Small intestine (tissue), 7 donors: ENCODE measurements around the gene WDHD1. TPM values are rescaled to one million over a fixed set of nuclear protein-coding genes. Genes with fewer than 3 reads are reported as not detected.
"Not testable (repeated sequence)": the region's sequence is repeated elsewhere in the genome, so short reads cannot be mapped to it uniquely, and the experiment has no call there.

Experiments
- DNase-seq, 2 donors: peaks; one replicate each; pipeline versions ENCODE4 v3.0.0 to v3.0.0-alpha.2; 2013
- FAIRE-seq: peaks from 2 replicates; lab custom pipeline; 2012; peaks lifted over from hg19 to GRCh38; lab: Jason Lieb, UNC
- H3K27ac ChIP-seq, 3 donors: one replicate each; pipeline ENCODE4 v1.5.1; 2013; ENCODE audit warnings: low read length in 2 of 3, mild to moderate bottlenecking in 2 of 3, control low read depth in 1 of 3, inconsistent platforms in 1 of 3, low read depth in 1 of 3, moderate library complexity in 1 of 3
- H3K27me3 ChIP-seq, 3 donors: one replicate each; pipeline ENCODE4 v1.6.1; 2013; ENCODE audit warnings: low read length in 3 of 3, inconsistent platforms in 1 of 3; ENCODE audit not compliant: control insufficient read depth in 3 of 3, insufficient read depth in 3 of 3
- H3K36me3 ChIP-seq, 3 donors: one replicate each; pipeline ENCODE4 v1.6.1; 2013; ENCODE audit warnings: low read length in 3 of 3, inconsistent platforms in 1 of 3, low read depth in 1 of 3, mild to moderate bottlenecking in 1 of 3, moderate library complexity in 1 of 3; ENCODE audit not compliant: control insufficient read depth in 3 of 3, insufficient read depth in 2 of 3
- H3K4me1 ChIP-seq, 3 donors: one replicate each; pipeline ENCODE4 v1.6.1; 2013; ENCODE audit warnings: low read length in 2 of 3, inconsistent platforms in 1 of 3, low read depth in 1 of 3, mild to moderate bottlenecking in 1 of 3, moderate library complexity in 1 of 3; ENCODE audit not compliant: control insufficient read depth in 3 of 3, insufficient read depth in 2 of 3
- H3K4me3 ChIP-seq, 3 donors: one replicate each; pipeline ENCODE4 v1.5.1; 2013; ENCODE audit warnings: low read length in 3 of 3, control low read depth in 1 of 3, inconsistent platforms in 1 of 3, low read depth in 1 of 3, mild to moderate bottlenecking in 1 of 3, moderate library complexity in 1 of 3
- H3K9me3 ChIP-seq, 2 donors: one replicate each; pipeline ENCODE4 v1.6.1; 2013; ENCODE audit warnings: low read depth in 1 of 2, low read length in 1 of 2; ENCODE audit not compliant: control insufficient read depth in 2 of 2, insufficient read depth in 1 of 2
- WGBS, 3 donors: extraction: QIAGEN DNeasy Blood & Tissue Kit; methylation state at CpG; one replicate each; pipeline ENCODE4 v1.1.7; 2013; 5-methylcytosine and 5-hydroxymethylcytosine counted together
- polyA plus RNA-seq, 4 donors: library from polyadenylated mRNA; stranded (reverse) in 3 of 4; unstranded in 1 of 4; fragments of 200-250 nt in 3 of 4; fragments of 120-200 nt in 1 of 4; gene quantifications; one replicate each; pipeline versions ENCODE4 v1.2.1 to v1.2.3, GENCODE V29; 2013
- donor health status: healthy with polysubstance abuse.
- donor health status: control.
- donor health status: control.
- donor health status: Bipolar disorder and iron deficiency.
- donor health status: healthy.

The WDHD1 gene
- polyA plus RNA-seq, 4 donors = 0.45 to 9.7 (median 2.0) TPM

- FAIRE-seq = no peak
Measured at GRCh38 chr14:54906075-54906474, 120.8 kb downstream of the WDHD1 start.

GRCh38 chr14:54902521-54903420 is 124.1 kb downstream of the WDHD1 start, which contains the start of gene GCH1:
Gene GCH1, minus strand, starts transcription at chr14:54902826. Its CDS starts 163 bp downstream, at chr14:54902663.
- WGBS, 3 donors = 0 to 1% (median 0%) methylated on average over 63 to 83 of the region's 83 CpGs
- Histone ChIP-seq H3K27ac (peak within 1 kb of the TSS; percentile 89 to 100 (median 97)), H3K4me3 (peak within 1 kb of the TSS; percentile 86 to 92 (median 87)), H3K4me1 (peaks cover 0 to 7% (median 0%) of the 10 kb centered on the region in 3 donors), H3K36me3 (peaks cover 0 to 5% (median 0%) of the 10 kb centered on the region in 3 donors), H3K9me3 (no peaks in the 10 kb centered on the region), H3K27me3 (no peaks in the 10 kb centered on the region)
- DNase-seq (peak; percentile 87 to 95), FAIRE-seq (no peak)

More at GRCh38 chr14:54906075-54906474, 120.8 kb downstream of the WDHD1 start:
- no peak for DNase-seq
- H3K36me3 ChIP-seq = no peaks in the 10 kb centered on the region
- H3K4me3 ChIP-seq = no peak overlapping the region
- peaks cover 0 to 3% (median 0%) of the 10 kb centered on the region in 3 donors for H3K4me1 ChIP-seq
- no peaks in the 10 kb centered on the region for H3K9me3 ChIP-seq
- H3K27me3 ChIP-seq = no peaks in the 10 kb centered on the region
- no peak overlapping the region for H3K27ac ChIP-seq

GRCh38 chr14:54902143-54902520 is 124.8 kb downstream of the WDHD1 start:
- H3K9me3 ChIP-seq = no peaks in the 10 kb centered on the region
- 0 to 1% (median 0%) methylated on average over 27 to 37 of the region's 37 CpGs for WGBS, 3 donors
- peak overlapping the region; percentile 86 to 92 (median 87) for H3K4me3 ChIP-seq
- peaks cover 0 to 5% (median 0%) of the 10 kb centered on the region in 3 donors for H3K36me3 ChIP-seq
- H3K4me1 ChIP-seq = peaks cover 0 to 7% (median 0%) of the 10 kb centered on the region in 3 donors
- H3K27me3 ChIP-seq = no peaks in the 10 kb centered on the region
- FAIRE-seq = no peak
- peak; percentile 81 to 90 for DNase-seq
- H3K27ac ChIP-seq = peak overlapping the region; percentile 89 to 100 (median 97)

GRCh38 chr14:54901380-54902142 is 125.3 kb downstream of the WDHD1 start:
- peak overlapping the region; percentile 89 to 100 (median 97) for H3K27ac ChIP-seq
- H3K9me3 ChIP-seq = no peaks in the 10 kb centered on the region
- no peak for DNase-seq
- peak overlapping the region; percentile 86 to 92 (median 87) for H3K4me3 ChIP-seq
- no peaks in the 10 kb centered on the region for H3K27me3 ChIP-seq
- peaks cover 0 to 5% (median 0%) of the 10 kb centered on the region in 3 donors for H3K36me3 ChIP-seq
- 0 to 1% (median 1%) methylated on average over 36 to 42 of the region's 42 CpGs for WGBS, 3 donors
- H3K4me1 ChIP-seq = peaks cover 0 to 7% (median 0%) of the 10 kb centered on the region in 3 donors
- FAIRE-seq = no peak

DNA sequence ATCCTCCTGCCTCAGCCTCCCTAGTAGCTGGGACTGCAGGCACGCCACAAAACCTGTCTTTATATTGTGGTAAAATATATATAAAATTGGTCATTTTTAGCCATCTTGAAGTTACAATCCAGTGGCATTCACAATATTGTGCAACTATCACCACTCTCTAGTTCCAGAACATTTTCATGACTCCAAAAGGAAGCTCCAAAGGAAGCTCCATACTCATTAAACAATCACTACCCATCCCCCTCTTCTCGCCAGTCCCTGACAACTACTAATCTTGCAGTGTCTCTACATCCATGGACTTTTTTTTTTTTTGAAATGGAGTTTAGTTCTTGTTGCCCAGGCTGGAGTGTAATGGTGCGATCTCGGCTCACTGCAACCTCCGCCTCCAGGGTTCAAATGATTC is 127.3 kb downstream of the WDHD1 start:
- Histone ChIP-seq H3K27ac (no peak overlapping the region), H3K27me3 (no peaks in the 10 kb centered on the region), H3K4me3 (no peak overlapping the region), H3K4me1 (peaks cover 0 to 7% (median 0%) of the 10 kb centered on the region in 3 donors), H3K36me3 (peaks cover 0 to 5% (median 0%) of the 10 kb centered on the region in 3 donors), H3K9me3 (no peaks in the 10 kb centered on the region)
- DNase-seq (no peak), FAIRE-seq (no peak)
- WGBS, 3 donors = 95 to 99% (median 96%) methylated on average over 5 of the region's 5 CpGs

- not testable (repeated sequence) for H3K4me3 ChIP-seq, H3K27ac ChIP-seq, H3K36me3 ChIP-seq, H3K4me1 ChIP-seq, FAIRE-seq, H3K9me3 ChIP-seq, DNase-seq, H3K27me3 ChIP-seq
- 90 to 95% (median 91%) methylated on average over 5 of the region's 5 CpGs for WGBS, 3 donors
Measured at GRCh38 chr14:54897809-54898555, 128.9 kb downstream of the WDHD1 start.

GRCh38 chr14:54895683-54896082 is 131.2 kb downstream of the WDHD1 start:
- H3K9me3 ChIP-seq = no peaks in the 10 kb centered on the region
- H3K27ac ChIP-seq = no peak overlapping the region
- peaks cover 0 to 5% (median 0%) of the 10 kb centered on the region in 3 donors for H3K36me3 ChIP-seq
- H3K4me1 ChIP-seq = no peaks in the 10 kb centered on the region
- no peak overlapping the region for H3K4me3 ChIP-seq
- FAIRE-seq (no peak), DNase-seq (no peak)
- H3K27me3 ChIP-seq = no peaks in the 10 kb centered on the region
- WGBS, 3 donors = 81 to 83% (median 82%) methylated on average over 4 of the region's 4 CpGs
